ENCODE measurements around the gene ATAD1.

DNA sequence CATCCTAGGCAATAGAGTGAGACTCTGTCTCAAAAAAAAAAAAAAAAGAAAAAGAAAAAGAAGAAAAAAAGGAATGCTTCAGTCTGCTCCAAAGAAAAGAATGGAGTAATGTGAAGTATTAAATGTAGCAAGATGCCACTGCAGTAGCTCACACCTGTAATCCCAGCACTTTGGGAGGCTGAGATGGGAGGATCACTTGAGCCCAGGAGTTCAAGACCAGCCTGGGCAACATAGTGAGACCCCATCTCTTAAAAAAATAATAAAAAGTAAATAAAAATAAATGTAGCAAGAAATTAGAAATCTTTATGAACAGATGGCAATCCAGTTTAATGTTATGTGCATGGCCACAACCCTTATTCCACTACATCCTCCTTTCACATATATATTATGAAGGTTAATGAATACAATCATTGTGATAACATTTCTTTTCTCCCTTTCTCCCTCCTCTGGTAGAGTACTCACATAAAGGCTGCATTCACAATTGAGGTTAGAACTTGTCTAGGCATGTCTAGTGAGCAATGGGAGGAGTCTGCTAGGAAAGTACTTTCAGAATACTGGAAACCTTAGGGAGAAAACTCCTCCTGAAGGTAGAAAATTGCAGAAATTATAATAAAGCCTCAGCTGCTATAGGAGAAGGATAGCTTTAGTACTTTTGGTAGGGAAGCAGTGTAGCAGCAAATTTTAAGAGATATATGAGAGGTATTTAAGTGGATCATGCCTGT is 24.9 kb upstream of the ATAD1 start:
- TF ChIP-seq, protein P1, sequence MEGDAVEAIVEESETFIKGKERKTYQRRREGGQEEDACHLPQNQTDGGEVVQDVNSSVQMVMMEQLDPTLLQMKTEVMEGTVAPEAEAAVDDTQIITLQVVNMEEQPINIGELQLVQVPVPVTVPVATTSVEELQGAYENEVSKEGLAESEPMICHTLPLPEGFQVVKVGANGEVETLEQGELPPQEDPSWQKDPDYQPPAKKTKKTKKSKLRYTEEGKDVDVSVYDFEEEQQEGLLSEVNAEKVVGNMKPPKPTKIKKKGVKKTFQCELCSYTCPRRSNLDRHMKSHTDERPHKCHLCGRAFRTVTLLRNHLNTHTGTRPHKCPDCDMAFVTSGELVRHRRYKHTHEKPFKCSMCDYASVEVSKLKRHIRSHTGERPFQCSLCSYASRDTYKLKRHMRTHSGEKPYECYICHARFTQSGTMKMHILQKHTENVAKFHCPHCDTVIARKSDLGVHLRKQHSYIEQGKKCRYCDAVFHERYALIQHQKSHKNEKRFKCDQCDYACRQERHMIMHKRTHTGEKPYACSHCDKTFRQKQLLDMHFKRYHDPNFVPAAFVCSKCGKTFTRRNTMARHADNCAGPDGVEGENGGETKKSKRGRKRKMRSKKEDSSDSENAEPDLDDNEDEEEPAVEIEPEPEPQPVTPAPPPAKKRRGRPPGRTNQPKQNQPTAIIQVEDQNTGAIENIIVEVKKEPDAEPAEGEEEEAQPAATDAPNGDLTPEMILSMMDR (IDR thresholded peaks at IDR 0.05): no peak
- no peak for TF ChIP-seq EZH2phosphoT487 (IDR thresholded peaks at IDR 0.05)
